HepG2 (cell line): ENCODE data around the gene CSMD2.

ENCODE experiments used
- CTCF ChIP-seq: sonication (generic); formaldehyde crosslinking; IDR thresholded peaks from 2 replicates; pipeline ENCODE4 v1.5.0; 2020; ENCODE audit warnings: mild to moderate bottlenecking, missing genetic modification reagents, moderate library complexity
- GABPA ChIP-seq, 2 experiments: IDR thresholded peaks; 2 replicates each; pipeline ENCODE4 v1.6.1; 2011 to 2016; ENCODE audit warnings: low read depth in 2 of 2, low read length in 1 of 2, missing biosample characterization in 1 of 2, missing genetic modification characterization in 1 of 2
- MXI1 ChIP-seq: IDR thresholded peaks from 3 replicates; pipeline ENCODE4 v1.6.1; 2012; ENCODE audit warnings: low read depth, low read length, inconsistent platforms, borderline replicate concordance
- PRMT3 ChIP-seq: sonication (generic); formaldehyde crosslinking; IDR thresholded peaks from 2 replicates; pipeline ENCODE4 v1.8.1; 2022; ENCODE audit warnings: low read depth, mild to moderate bottlenecking, moderate library complexity, missing genetic modification reagents, borderline replicate concordance
- SMC3 ChIP-seq: IDR thresholded peaks from 2 replicates; pipeline ENCODE4 v1.6.1; 2011; ENCODE audit warnings: low read length, improper control_type of control experiment
- TF ChIP-seq, protein P1 (sequence below): sonication (generic); formaldehyde crosslinking; IDR thresholded peaks from 2 replicates; pipeline ENCODE4 v1.4.0; 2020; ENCODE audit warnings: missing genetic modification reagents

- TF ChIP-seq MXI1 (no peak), GABPA (IDR thresholded peaks at IDR 0.05; ENCODE audit: low read depth, low read length) (no peak), GABPA (CRISPR knock-in tag; IDR thresholded peaks at IDR 0.05; ENCODE audit: low read depth) (no peak), CTCF (CRISPR knock-in tag) (no peak), SMC3 (no peak), PRMT3 (no peak)
- TF ChIP-seq, protein P1, sequence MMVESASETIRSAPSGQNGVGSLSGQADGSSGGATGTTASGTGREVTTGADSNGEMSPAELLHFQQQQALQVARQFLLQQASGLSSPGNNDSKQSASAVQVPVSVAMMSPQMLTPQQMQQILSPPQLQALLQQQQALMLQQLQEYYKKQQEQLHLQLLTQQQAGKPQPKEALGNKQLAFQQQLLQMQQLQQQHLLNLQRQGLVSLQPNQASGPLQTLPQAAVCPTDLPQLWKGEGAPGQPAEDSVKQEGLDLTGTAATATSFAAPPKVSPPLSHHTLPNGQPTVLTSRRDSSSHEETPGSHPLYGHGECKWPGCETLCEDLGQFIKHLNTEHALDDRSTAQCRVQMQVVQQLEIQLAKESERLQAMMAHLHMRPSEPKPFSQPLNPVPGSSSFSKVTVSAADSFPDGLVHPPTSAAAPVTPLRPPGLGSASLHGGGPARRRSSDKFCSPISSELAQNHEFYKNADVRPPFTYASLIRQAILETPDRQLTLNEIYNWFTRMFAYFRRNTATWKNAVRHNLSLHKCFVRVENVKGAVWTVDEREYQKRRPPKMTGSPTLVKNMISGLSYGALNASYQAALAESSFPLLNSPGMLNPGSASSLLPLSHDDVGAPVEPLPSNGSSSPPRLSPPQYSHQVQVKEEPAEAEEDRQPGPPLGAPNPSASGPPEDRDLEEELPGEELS = no peak
Observed at GRCh38 chr1:33683913-33684312, 481.1 kb downstream of the CSMD2 start.
